ENCODE measurements around the gene TARBP1. TPM values are rescaled to one million over a fixed set of nuclear protein-coding genes. Genes with fewer than 3 reads are reported as not detected.
"Not testable (repeated sequence)": the region's sequence is repeated elsewhere in the genome, so short reads cannot be mapped to it uniquely, and the experiment has no call there.

TARBP1 gene
- total and polyA plus RNA-seq, 2 donors (not counting 1 experiment from before 2014, with no cell fraction given) = 35.4 to 71.5 TPM

DNA sequence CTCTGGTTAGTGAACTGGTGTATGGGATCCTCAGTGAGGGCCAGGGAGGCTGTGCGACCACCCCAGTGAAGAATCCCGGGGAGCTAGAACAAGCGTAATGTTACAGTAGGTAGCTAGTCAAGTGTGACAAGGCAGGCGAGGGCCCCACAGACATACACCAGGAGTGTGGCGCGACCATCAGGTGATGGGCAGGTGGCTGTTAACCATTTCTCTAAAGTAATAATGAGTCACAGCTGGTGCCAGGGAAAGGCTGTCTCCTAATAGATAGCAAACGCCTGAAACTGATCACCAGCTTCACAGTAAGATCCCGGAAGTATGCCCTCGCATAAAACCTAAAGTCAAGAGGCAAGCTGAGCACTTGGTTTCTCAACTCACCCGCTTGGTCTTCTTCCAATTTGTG, 40.5 kb upstream of the TARBP1 start:
- peak overlapping the region; percentile 39 for H3K27ac Mint-ChIP-seq
- intact Hi-C loops (cut with micrococcal nuclease) = no loop called here
- Histone ChIP-seq H3K36me3 (replicated peaks in 1 of 2; ENCODE audit: control extremely low read depth in 1 of 2, control insufficient read depth in 1 of 2, extremely low read depth in 1 of 2, insufficient read depth in 2 of 2, low read length in 1 of 2) (no peaks in the 10 kb centered on the region), H4K20me1 (ENCODE audit: control insufficient read depth, insufficient read depth, low read length, poor library complexity, severe bottlenecking) (no peaks in the 10 kb centered on the region), H3K4me2 (replicated peaks; ENCODE audit: low read depth, low read length, poor library complexity, severe bottlenecking) (no peak overlapping the region), H3K79me2 (ENCODE audit: control insufficient read depth, insufficient read depth, low read length) (no peaks in the 10 kb centered on the region), H3K9ac (ENCODE audit: low read length) (no peak overlapping the region), H2AFZ (ENCODE audit: insufficient read depth, low read depth, low read length, poor library complexity, severe bottlenecking) (peak overlapping the region; percentile 15), H3K9me3 (ENCODE audit: control extremely low read depth in 1 of 3, control insufficient read depth in 2 of 3, insufficient read depth in 1 of 3, low read length in 2 of 3) (no peaks in the 10 kb centered on the region), H3K4me1 (ENCODE audit: control insufficient read depth in 2 of 2, insufficient read depth in 2 of 2, low read length in 2 of 2) (peaks cover 20 to 31% of the 10 kb centered on the region in 2 donors), H3K27ac (ENCODE audit: low read length in 2 of 2) (no peak overlapping the region), H3K27me3 (replicated peaks in 1 of 4; ENCODE audit: control extremely low read depth in 1 of 4, control insufficient read depth in 3 of 4, insufficient read depth in 4 of 4, low read length in 3 of 4) (no peaks in the 10 kb centered on the region), H3K4me3 (ENCODE audit: control extremely low read depth in 1 of 5, extremely low read depth in 1 of 5, insufficient read depth in 1 of 5, low read depth in 2 of 5, low read length in 4 of 5) (no peak overlapping the region)
- DNase-seq = peak; percentile 42
- H3K4me1 Mint-ChIP-seq = peaks cover 18% of the 10 kb centered on the region
- TF ChIP-seq, protein P1, sequence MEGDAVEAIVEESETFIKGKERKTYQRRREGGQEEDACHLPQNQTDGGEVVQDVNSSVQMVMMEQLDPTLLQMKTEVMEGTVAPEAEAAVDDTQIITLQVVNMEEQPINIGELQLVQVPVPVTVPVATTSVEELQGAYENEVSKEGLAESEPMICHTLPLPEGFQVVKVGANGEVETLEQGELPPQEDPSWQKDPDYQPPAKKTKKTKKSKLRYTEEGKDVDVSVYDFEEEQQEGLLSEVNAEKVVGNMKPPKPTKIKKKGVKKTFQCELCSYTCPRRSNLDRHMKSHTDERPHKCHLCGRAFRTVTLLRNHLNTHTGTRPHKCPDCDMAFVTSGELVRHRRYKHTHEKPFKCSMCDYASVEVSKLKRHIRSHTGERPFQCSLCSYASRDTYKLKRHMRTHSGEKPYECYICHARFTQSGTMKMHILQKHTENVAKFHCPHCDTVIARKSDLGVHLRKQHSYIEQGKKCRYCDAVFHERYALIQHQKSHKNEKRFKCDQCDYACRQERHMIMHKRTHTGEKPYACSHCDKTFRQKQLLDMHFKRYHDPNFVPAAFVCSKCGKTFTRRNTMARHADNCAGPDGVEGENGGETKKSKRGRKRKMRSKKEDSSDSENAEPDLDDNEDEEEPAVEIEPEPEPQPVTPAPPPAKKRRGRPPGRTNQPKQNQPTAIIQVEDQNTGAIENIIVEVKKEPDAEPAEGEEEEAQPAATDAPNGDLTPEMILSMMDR (IDR thresholded peaks at IDR 0.05) = no peak
- TF ChIP-seq EZH2 (IDR thresholded peaks at IDR 0.05; ENCODE audit: borderline replicate concordance, insufficient read depth, low read depth, low read length, poor library complexity, severe bottlenecking) = no peak
- H3K4me3 Mint-ChIP-seq = no peak overlapping the region
- POLR2A ChIA-PET = no interaction called here
- no peaks in the 10 kb centered on the region for H3K27me3 Mint-ChIP-seq
- WGBS (ENCODE audit: insufficient coverage) = 42% methylated on average over 9 of the region's 10 CpGs
- CTCF ChIA-PET = interaction anchor here (1.1 to 1.8 kb wide), 3 partner anchors 20 to 564 kb away, joined by 3 to 9 read pairs (median 4); no protein-coding TSS in a partner anchor
- no peaks in the 10 kb centered on the region for H3K9me3 Mint-ChIP-seq (ENCODE audit: insufficient read depth)
- no peak for ATAC-seq (ENCODE audit: low read depth)

DNA sequence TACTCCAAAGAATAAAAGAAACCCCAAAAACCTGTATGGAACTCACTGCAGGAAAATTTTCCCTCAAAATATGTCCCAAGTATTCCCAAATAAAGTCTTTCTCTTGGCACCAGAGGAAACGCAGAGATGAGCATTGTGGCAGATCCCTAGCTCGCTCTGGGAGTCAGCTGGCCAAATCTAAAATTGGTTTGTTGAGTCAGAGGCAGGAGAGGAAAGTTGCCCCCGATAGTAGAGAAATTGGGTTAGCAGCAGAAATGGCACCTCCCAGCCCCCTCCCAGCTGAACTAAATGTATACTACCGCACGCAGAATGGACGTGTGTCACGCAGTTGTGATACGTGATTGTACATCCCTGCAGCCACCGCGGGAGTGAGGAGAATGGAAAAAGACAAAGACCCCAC, 39.9 kb upstream of the TARBP1 start:
- Histone ChIP-seq H3K4me2 (replicated peaks; ENCODE audit: low read depth, low read length, poor library complexity, severe bottlenecking) (no peak overlapping the region), H3K27ac (ENCODE audit: low read length in 2 of 2) (no peak overlapping the region), H3K9ac (ENCODE audit: low read length) (no peak overlapping the region), H3K4me3 (ENCODE audit: control extremely low read depth in 1 of 5, extremely low read depth in 1 of 5, insufficient read depth in 1 of 5, low read depth in 2 of 5, low read length in 4 of 5) (no peak overlapping the region), H3K4me1 (ENCODE audit: control insufficient read depth in 2 of 2, insufficient read depth in 2 of 2, low read length in 2 of 2) (peaks cover 17 to 31% of the 10 kb centered on the region in 2 donors), H4K20me1 (ENCODE audit: control insufficient read depth, insufficient read depth, low read length, poor library complexity, severe bottlenecking) (no peaks in the 10 kb centered on the region), H2AFZ (ENCODE audit: insufficient read depth, low read depth, low read length, poor library complexity, severe bottlenecking) (no peak overlapping the region), H3K36me3 (replicated peaks in 1 of 2; ENCODE audit: control extremely low read depth in 1 of 2, control insufficient read depth in 1 of 2, extremely low read depth in 1 of 2, insufficient read depth in 2 of 2, low read length in 1 of 2) (no peaks in the 10 kb centered on the region), H3K27me3 (replicated peaks in 1 of 4; ENCODE audit: control extremely low read depth in 1 of 4, control insufficient read depth in 3 of 4, insufficient read depth in 4 of 4, low read length in 3 of 4) (no peaks in the 10 kb centered on the region), H3K79me2 (ENCODE audit: control insufficient read depth, insufficient read depth, low read length) (no peaks in the 10 kb centered on the region), H3K9me3 (ENCODE audit: control extremely low read depth in 1 of 3, control insufficient read depth in 2 of 3, insufficient read depth in 1 of 3, low read length in 2 of 3) (no peaks in the 10 kb centered on the region)
- ATAC-seq (ENCODE audit: low read depth) (no peak), DNase-seq (no peak)
- ChIA-PET POLR2A (no interaction called here), CTCF (interaction anchor here (1.0 to 1.8 kb wide), 5 partner anchors 11 to 572 kb away, joined by 3 to 9 read pairs (median 3); no protein-coding TSS in a partner anchor)
- H3K9me3 Mint-ChIP-seq (ENCODE audit: insufficient read depth) = no peaks in the 10 kb centered on the region
- no peak overlapping the region for H3K4me3 Mint-ChIP-seq
- TF ChIP-seq, protein P1 (IDR thresholded peaks at IDR 0.05) = no peak
- no peak for TF ChIP-seq EZH2 (IDR thresholded peaks at IDR 0.05; ENCODE audit: borderline replicate concordance, insufficient read depth, low read depth, low read length, poor library complexity, severe bottlenecking)
- no peak overlapping the region for H3K27ac Mint-ChIP-seq
- 93% methylated on average over 5 of the region's 10 CpGs for WGBS (ENCODE audit: insufficient coverage)
- no peaks in the 10 kb centered on the region for H3K27me3 Mint-ChIP-seq
- intact Hi-C loops (cut with micrococcal nuclease) = no loop called here
- H3K4me1 Mint-ChIP-seq = peaks cover 18% of the 10 kb centered on the region

DNA sequence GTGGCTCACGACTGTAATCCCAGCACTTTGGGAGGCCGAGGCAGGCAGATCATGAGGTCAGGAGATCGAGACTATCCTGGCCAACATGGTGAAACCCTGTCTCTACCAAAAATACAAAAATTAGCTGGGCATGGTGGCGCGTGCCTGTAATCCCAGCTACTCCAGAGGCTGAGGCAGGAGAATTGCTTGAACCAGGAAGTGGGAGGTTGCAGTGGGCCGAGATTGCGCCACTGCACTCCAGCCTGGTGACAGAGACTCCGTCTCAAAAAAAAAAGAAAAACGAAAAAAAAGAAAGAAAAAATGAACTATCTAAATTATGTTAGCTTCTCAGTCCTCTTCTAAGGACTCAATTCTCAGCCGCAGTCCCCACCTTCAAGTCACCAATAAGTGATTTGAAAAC, 39.1 kb upstream of the TARBP1 start:
- H3K4me3 Mint-ChIP-seq; H2AFZ ChIP-seq (ENCODE audit: insufficient read depth, low read depth, low read length, poor library complexity, severe bottlenecking); H3K27ac Mint-ChIP-seq; H3K79me2 ChIP-seq (ENCODE audit: control insufficient read depth, insufficient read depth, low read length); H3K9ac ChIP-seq (ENCODE audit: low read length); H3K27ac ChIP-seq (ENCODE audit: low read length in 2 of 2); H3K36me3 ChIP-seq (replicated peaks in 1 of 2; ENCODE audit: control extremely low read depth in 1 of 2, control insufficient read depth in 1 of 2, extremely low read depth in 1 of 2, insufficient read depth in 2 of 2, low read length in 1 of 2); H3K4me3 ChIP-seq (ENCODE audit: control extremely low read depth in 1 of 5, extremely low read depth in 1 of 5, insufficient read depth in 1 of 5, low read depth in 2 of 5, low read length in 4 of 5); intact Hi-C loops (cut with micrococcal nuclease); H4K20me1 ChIP-seq (ENCODE audit: control insufficient read depth, insufficient read depth, low read length, poor library complexity, severe bottlenecking); H3K4me2 ChIP-seq (replicated peaks; ENCODE audit: low read depth, low read length, poor library complexity, severe bottlenecking); H3K9me3 ChIP-seq (ENCODE audit: control extremely low read depth in 1 of 3, control insufficient read depth in 2 of 3, insufficient read depth in 1 of 3, low read length in 2 of 3); H3K27me3 ChIP-seq (replicated peaks in 1 of 4; ENCODE audit: control extremely low read depth in 1 of 4, control insufficient read depth in 3 of 4, insufficient read depth in 4 of 4, low read length in 3 of 4); DNase-seq; H3K9me3 Mint-ChIP-seq (ENCODE audit: insufficient read depth); ATAC-seq (ENCODE audit: low read depth); H3K27me3 Mint-ChIP-seq: not testable (repeated sequence)
- H3K4me1 ChIP-seq (ENCODE audit: control insufficient read depth in 2 of 2, insufficient read depth in 2 of 2, low read length in 2 of 2) = peaks cover 9 to 23% of the 10 kb centered on the region in 2 donors
- 100% methylated on average over 2 of the region's 10 CpGs for WGBS (ENCODE audit: insufficient coverage)
- POLR2A ChIA-PET = interaction anchor here (0.6 kb wide), 1 partner anchor 58 kb away, joined by 6 read pairs; no protein-coding TSS in a partner anchor
- CTCF ChIA-PET = interaction anchor here (1.0 to 1.1 kb wide), 2 partner anchors 12 to 573 kb away, joined by 3 read pairs; no protein-coding TSS in a partner anchor
- peaks cover 18% of the 10 kb centered on the region for H3K4me1 Mint-ChIP-seq
